PFSK-1 (cell line): ENCODE measurements around the gene GABRB3.

Experiments used
- FOXP2 ChIP-seq: optimal IDR thresholded peaks from 2 replicates; pipeline ENCODE3; 2011; ENCODE audit warnings: borderline replicate concordance, control low read depth, inconsistent platforms; ENCODE audit not compliant: insufficient read depth; ENCODE audit errors: extremely low read length, extremely low read depth
- POLR2AphosphoS5 ChIP-seq: IDR thresholded peaks from 2 replicates; pipeline ENCODE4 v1.6.1; 2012; ENCODE audit warnings: low read depth, mild to moderate bottlenecking, control low read depth, low read length, moderate library complexity
- REST ChIP-seq, 2 experiments: IDR thresholded peaks; 2 replicates each; pipeline versions ENCODE4 v1.6.1 to v1.8.0; 2011 to 2012; ENCODE audit warnings: low read depth in 2 of 2, low read length in 2 of 2, control low read depth in 1 of 2, inconsistent platforms in 1 of 2, mild to moderate bottlenecking in 1 of 2, moderate library complexity in 1 of 2; ENCODE audit not compliant: insufficient read depth in 1 of 2
- SIN3A ChIP-seq: IDR thresholded peaks from 2 replicates; pipeline ENCODE4 v1.6.1; 2012; ENCODE audit warnings: mild to moderate bottlenecking, low read length, moderate library complexity, borderline replicate concordance; ENCODE audit not compliant: insufficient read depth
- TAF1 ChIP-seq: IDR thresholded peaks from 2 replicates; pipeline ENCODE4 v1.6.1; 2012; ENCODE audit warnings: low read length, control low read depth, borderline replicate concordance; ENCODE audit not compliant: insufficient read depth

- TF ChIP-seq REST (IDR thresholded peaks at IDR 0.05; ENCODE audit: insufficient read depth in 1 of 2, low read depth in 2 of 2, low read length in 2 of 2): no peak
- no peak for TF ChIP-seq POLR2AphosphoS5
- TF ChIP-seq TAF1: no peak
- TF ChIP-seq SIN3A: no peak
- TF ChIP-seq FOXP2: no peak
These were observed 102.8 kb downstream of the GABRB3 start for GRCh38 chr15:26670116-26670515.
